ENCODE results near the gene PKD2L1. TPM values are rescaled to one million over a fixed set of nuclear protein-coding genes. Genes with fewer than 3 reads are reported as not detected.

Gene PKD2L1
- total RNA-seq, 1 experiment from 2014 or later: not detected

GRCh38 chr10:100356067-100357017 lies 26.3 kb upstream of the PKD2L1 start:
- no peak for DNase-seq (ENCODE audit: low read depth)

- no peak for DNase-seq (ENCODE audit: low read depth)
Observed at GRCh38 chr10:100355086-100355485, 25.1 kb upstream of the PKD2L1 start.

- no peak for DNase-seq (ENCODE audit: low read depth)
Observed at GRCh38 chr10:100353770-100354485, 23.9 kb upstream of the PKD2L1 start.

- no peak for DNase-seq (ENCODE audit: low read depth)
Observed at GRCh38 chr10:100350914-100351485, 21.0 kb upstream of the PKD2L1 start.

GRCh38 chr10:100349672-100350071 lies 19.6 kb upstream of the PKD2L1 start:
- no peak for DNase-seq (ENCODE audit: low read depth)

GRCh38 chr10:100349087-100349486 lies 19.1 kb upstream of the PKD2L1 start:
- DNase-seq (ENCODE audit: low read depth): no peak

GRCh38 chr10:100348389-100348927 lies 18.4 kb upstream of the PKD2L1 start:
- DNase-seq (ENCODE audit: low read depth): no peak

- DNase-seq (ENCODE audit: low read depth): no peak
Observed at GRCh38 chr10:100347568-100348195, 17.7 kb upstream of the PKD2L1 start.

GRCh38 chr10:100346765-100347567 lies 16.9 kb upstream of the PKD2L1 start, which contains the start of gene SCD:
TSS of gene SCD (plus strand) at chr10:100347233. CDS start at chr10:100347505, 272 bp downstream.
- peak; percentile 94 for DNase-seq (ENCODE audit: low read depth)

- DNase-seq (ENCODE audit: low read depth): peak; percentile 62
Observed at GRCh38 chr10:100346351-100346764, 16.3 kb upstream of the PKD2L1 start.

GRCh38 chr10:100345570-100346330 lies 15.7 kb upstream of the PKD2L1 start:
- peak; percentile 91 for DNase-seq (ENCODE audit: low read depth)

GRCh38 chr10:100344241-100344788 lies 14.3 kb upstream of the PKD2L1 start:
- no peak for DNase-seq (ENCODE audit: low read depth)

GRCh38 chr10:100342627-100342972 lies 12.6 kb upstream of the PKD2L1 start:
- no peak for DNase-seq (ENCODE audit: low read depth)

GRCh38 chr10:100341953-100342626 lies 12.1 kb upstream of the PKD2L1 start:
- peak; percentile 58 for DNase-seq (ENCODE audit: low read depth)

- no peak for DNase-seq (ENCODE audit: low read depth)
Observed at GRCh38 chr10:100340948-100341847, 11.2 kb upstream of the PKD2L1 start.

- no peak for DNase-seq (ENCODE audit: low read depth)
Observed at GRCh38 chr10:100339236-100339635, 9.2 kb upstream of the PKD2L1 start.

- DNase-seq (ENCODE audit: low read depth): peak; percentile 51
Observed at GRCh38 chr10:100338434-100339036, 8.5 kb upstream of the PKD2L1 start.

GRCh38 chr10:100334762-100335161 lies 4.7 kb upstream of the PKD2L1 start:
- DNase-seq (ENCODE audit: low read depth): no peak
